HepG2 (cell line): Measurements from ENCODE around the gene NUP133. TPM values are rescaled to one million over a fixed set of nuclear protein-coding genes. Genes with fewer than 3 reads are reported as not detected.
A peak's percentile ranks its signal among the peaks of the same experiment; 100 is the strongest.

Experiments
- CHCHD3 ChIP-seq: sonication (generic); formaldehyde crosslinking; IDR thresholded peaks from 2 replicates; pipeline ENCODE4 v1.8.0; 2022; ENCODE audit warnings: mild to moderate bottlenecking, missing genetic modification reagents, moderate library complexity
- HNRNPK ChIP-seq: fragments of 200-400 bp; formaldehyde crosslinking; IDR thresholded peaks from 2 replicates; pipeline ENCODE4 v1.6.1; 2018; ENCODE audit warnings: low read length, low read depth, moderate library complexity, mild to moderate bottlenecking; ENCODE audit not compliant: poor library complexity, severe bottlenecking
- KDM1A ChIP-seq: IDR thresholded peaks from 2 replicates; pipeline ENCODE4 v1.6.1; 2016; ENCODE audit warnings: missing compliant biosample characterization
- NFIB ChIP-seq: sonication (generic); formaldehyde crosslinking; IDR thresholded peaks from 2 replicates; pipeline ENCODE4 v1.9.0; 2021; ENCODE audit warnings: missing genetic modification reagents, mild to moderate bottlenecking, borderline replicate concordance
- SMC3 ChIP-seq: IDR thresholded peaks from 2 replicates; pipeline ENCODE4 v1.6.1; 2011; ENCODE audit warnings: low read length, improper control_type of control experiment
- SOX13 ChIP-seq, 3 experiments: fragments of 450-650 bp in 1 of 3; sonication (generic) in 1 of 3; formaldehyde crosslinking in 1 of 3; IDR thresholded peaks in 2 of 3; conservative IDR thresholded peaks in 1 of 3; 2 replicates each; pipeline versions ENCODE4 v1.5.0 to v1.6.1; 2016 to 2020; ENCODE audit warnings: antibody characterized with exemption in 1 of 3, mild to moderate bottlenecking in 1 of 3, missing compliant biosample characterization in 1 of 3, missing genetic modification reagents in 1 of 3, moderate library complexity in 1 of 3
- ZBTB20 ChIP-seq: sonication (generic); formaldehyde crosslinking; IDR thresholded peaks from 2 replicates; pipeline ENCODE4 v1.8.1; 2023; ENCODE audit warnings: missing genetic modification reagents, low read depth, mild to moderate bottlenecking, borderline replicate concordance
- ZFP82 ChIP-seq: sonication (generic); formaldehyde crosslinking; IDR thresholded peaks from 2 replicates; pipeline ENCODE4 v1.5.1; 2020; ENCODE audit warnings: mild to moderate bottlenecking, missing genetic modification reagents, borderline replicate concordance
- ZNF24 ChIP-seq: fragments of 450-650 bp; IDR thresholded peaks from 2 replicates; pipeline ENCODE4 v1.6.1; 2017; ENCODE audit warnings: antibody characterized with exemption, mild to moderate bottlenecking
- ZNF251 ChIP-seq: sonication (generic); formaldehyde crosslinking; IDR thresholded peaks from 2 replicates; pipeline ENCODE4 v1.9.0; 2021; ENCODE audit warnings: mild to moderate bottlenecking, missing genetic modification reagents
- ZNF619 ChIP-seq: sonication (generic); formaldehyde crosslinking; IDR thresholded peaks from 2 replicates; pipeline ENCODE4 v1.4.0; 2020; ENCODE audit warnings: mild to moderate bottlenecking, missing genetic modification reagents
- ZNF766 ChIP-seq: sonication (generic); formaldehyde crosslinking; IDR thresholded peaks from 2 replicates; pipeline ENCODE4 v1.5.0; 2020; ENCODE audit warnings: missing genetic modification reagents, borderline replicate concordance
- ZSCAN31 ChIP-seq: sonication (generic); formaldehyde crosslinking; IDR thresholded peaks from 2 replicates; pipeline ENCODE4 v1.5.0; 2020; ENCODE audit warnings: low read depth, mild to moderate bottlenecking, missing genetic modification reagents
- ZSCAN9 ChIP-seq: IDR thresholded peaks from 2 replicates; pipeline ENCODE4 v1.6.1; 2016; ENCODE audit warnings: borderline replicate concordance
- polyA plus RNA-seq, 8 experiments: library from polyadenylated mRNA; depleted of rRNA in 3 of 8; stranded (reverse) in 7 of 8; unstranded in 1 of 8; fragments of >200 nt; fragmentation: Illumina TruSeq in 4 of 8; extraction: Trizol in 4 of 8; gene quantifications; 2 replicates each; pipeline versions ENCODE4 v1.2.1 to v1.2.3, GENCODE V29; 2011 to 2016; ENCODE audit warnings: low read depth in 4 of 8, missing spikeins in 1 of 8, mixed read lengths in 1 of 8; ENCODE audit not compliant: insufficient read depth in 1 of 8
- total RNA-seq, 5 experiments: library from RNA; depleted of rRNA; stranded (reverse); fragments of >200 nt; fragmentation: Illumina TruSeq; extraction: Trizol; gene quantifications; 2 replicates each; pipeline ENCODE4 v1.2.3, GENCODE V29; 2016; ENCODE audit warnings: low read depth in 1 of 5
- TF ChIP-seq, protein P1 (sequence below): sonication (generic); formaldehyde crosslinking; IDR thresholded peaks from 2 replicates; pipeline ENCODE4 v1.4.0; 2020; ENCODE audit warnings: mild to moderate bottlenecking, missing genetic modification reagents
- TF ChIP-seq, protein P2 (sequence below): sonication (generic); formaldehyde crosslinking; IDR thresholded peaks from 2 replicates; pipeline ENCODE4 v1.4.0; 2020; ENCODE audit warnings: missing genetic modification reagents, borderline replicate concordance
- TF ChIP-seq, protein P3 (sequence below): sonication (generic); formaldehyde crosslinking; IDR thresholded peaks from 2 replicates; pipeline ENCODE4 v1.4.0; 2020; ENCODE audit warnings: missing genetic modification reagents, borderline replicate concordance
- TF ChIP-seq, protein P4 (sequence below): sonication (generic); formaldehyde crosslinking; IDR thresholded peaks from 2 replicates; pipeline ENCODE4 v1.5.0; 2020; ENCODE audit warnings: missing genetic modification reagents

NUP133 gene
- total and polyA plus RNA-seq, 2 of the 13 experiments (the other 11 are each of a cell fraction or from before 2014, with no cell fraction given): 17.7 to 45.6 TPM

DNA sequence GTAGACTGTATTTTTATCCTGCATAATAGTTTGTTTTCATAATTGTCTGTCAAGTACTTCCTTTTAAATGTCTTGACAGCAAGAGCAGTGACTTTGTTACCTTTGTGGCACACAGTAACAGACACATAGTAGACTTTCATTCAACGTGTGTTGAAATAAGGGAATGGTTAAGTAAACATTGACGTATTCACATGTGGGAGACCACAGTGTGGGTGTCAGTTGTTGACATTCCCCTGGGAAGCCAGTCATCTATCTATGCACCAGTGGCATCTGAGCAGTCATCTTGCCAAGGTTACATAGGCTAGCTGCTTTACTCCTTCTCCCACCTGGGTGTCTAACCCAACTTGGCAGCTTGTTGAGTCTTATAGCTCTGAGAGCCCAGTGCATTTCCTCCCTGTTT is 1.4 kb upstream of the NUP133 start (continued):
- TF ChIP-seq NFIB (CRISPR knock-in tag): no peak
- TF ChIP-seq, protein P1, sequence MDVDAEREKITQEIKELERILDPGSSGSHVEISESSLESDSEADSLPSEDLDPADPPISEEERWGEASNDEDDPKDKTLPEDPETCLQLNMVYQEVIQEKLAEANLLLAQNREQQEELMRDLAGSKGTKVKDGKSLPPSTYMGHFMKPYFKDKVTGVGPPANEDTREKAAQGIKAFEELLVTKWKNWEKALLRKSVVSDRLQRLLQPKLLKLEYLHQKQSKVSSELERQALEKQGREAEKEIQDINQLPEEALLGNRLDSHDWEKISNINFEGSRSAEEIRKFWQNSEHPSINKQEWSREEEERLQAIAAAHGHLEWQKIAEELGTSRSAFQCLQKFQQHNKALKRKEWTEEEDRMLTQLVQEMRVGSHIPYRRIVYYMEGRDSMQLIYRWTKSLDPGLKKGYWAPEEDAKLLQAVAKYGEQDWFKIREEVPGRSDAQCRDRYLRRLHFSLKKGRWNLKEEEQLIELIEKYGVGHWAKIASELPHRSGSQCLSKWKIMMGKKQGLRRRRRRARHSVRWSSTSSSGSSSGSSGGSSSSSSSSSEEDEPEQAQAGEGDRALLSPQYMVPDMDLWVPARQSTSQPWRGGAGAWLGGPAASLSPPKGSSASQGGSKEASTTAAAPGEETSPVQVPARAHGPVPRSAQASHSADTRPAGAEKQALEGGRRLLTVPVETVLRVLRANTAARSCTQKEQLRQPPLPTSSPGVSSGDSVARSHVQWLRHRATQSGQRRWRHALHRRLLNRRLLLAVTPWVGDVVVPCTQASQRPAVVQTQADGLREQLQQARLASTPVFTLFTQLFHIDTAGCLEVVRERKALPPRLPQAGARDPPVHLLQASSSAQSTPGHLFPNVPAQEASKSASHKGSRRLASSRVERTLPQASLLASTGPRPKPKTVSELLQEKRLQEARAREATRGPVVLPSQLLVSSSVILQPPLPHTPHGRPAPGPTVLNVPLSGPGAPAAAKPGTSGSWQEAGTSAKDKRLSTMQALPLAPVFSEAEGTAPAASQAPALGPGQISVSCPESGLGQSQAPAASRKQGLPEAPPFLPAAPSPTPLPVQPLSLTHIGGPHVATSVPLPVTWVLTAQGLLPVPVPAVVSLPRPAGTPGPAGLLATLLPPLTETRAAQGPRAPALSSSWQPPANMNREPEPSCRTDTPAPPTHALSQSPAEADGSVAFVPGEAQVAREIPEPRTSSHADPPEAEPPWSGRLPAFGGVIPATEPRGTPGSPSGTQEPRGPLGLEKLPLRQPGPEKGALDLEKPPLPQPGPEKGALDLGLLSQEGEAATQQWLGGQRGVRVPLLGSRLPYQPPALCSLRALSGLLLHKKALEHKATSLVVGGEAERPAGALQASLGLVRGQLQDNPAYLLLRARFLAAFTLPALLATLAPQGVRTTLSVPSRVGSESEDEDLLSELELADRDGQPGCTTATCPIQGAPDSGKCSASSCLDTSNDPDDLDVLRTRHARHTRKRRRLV (CRISPR knock-in tag): no peak
- TF ChIP-seq ZNF251: no peak
- no peak for TF ChIP-seq ZNF619
- no peak for TF ChIP-seq KDM1A (CRISPR knock-in tag)
- TF ChIP-seq, protein P2, sequence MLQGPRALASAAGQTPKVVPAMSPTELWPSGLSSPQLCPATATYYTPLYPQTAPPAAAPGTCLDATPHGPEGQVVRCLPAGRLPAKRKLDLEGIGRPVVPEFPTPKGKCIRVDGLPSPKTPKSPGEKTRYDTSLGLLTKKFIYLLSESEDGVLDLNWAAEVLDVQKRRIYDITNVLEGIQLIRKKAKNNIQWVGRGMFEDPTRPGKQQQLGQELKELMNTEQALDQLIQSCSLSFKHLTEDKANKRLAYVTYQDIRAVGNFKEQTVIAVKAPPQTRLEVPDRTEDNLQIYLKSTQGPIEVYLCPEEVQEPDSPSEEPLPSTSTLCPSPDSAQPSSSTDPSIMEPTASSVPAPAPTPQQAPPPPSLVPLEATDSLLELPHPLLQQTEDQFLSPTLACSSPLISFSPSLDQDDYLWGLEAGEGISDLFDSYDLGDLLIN: no peak
- TF ChIP-seq, protein P3, sequence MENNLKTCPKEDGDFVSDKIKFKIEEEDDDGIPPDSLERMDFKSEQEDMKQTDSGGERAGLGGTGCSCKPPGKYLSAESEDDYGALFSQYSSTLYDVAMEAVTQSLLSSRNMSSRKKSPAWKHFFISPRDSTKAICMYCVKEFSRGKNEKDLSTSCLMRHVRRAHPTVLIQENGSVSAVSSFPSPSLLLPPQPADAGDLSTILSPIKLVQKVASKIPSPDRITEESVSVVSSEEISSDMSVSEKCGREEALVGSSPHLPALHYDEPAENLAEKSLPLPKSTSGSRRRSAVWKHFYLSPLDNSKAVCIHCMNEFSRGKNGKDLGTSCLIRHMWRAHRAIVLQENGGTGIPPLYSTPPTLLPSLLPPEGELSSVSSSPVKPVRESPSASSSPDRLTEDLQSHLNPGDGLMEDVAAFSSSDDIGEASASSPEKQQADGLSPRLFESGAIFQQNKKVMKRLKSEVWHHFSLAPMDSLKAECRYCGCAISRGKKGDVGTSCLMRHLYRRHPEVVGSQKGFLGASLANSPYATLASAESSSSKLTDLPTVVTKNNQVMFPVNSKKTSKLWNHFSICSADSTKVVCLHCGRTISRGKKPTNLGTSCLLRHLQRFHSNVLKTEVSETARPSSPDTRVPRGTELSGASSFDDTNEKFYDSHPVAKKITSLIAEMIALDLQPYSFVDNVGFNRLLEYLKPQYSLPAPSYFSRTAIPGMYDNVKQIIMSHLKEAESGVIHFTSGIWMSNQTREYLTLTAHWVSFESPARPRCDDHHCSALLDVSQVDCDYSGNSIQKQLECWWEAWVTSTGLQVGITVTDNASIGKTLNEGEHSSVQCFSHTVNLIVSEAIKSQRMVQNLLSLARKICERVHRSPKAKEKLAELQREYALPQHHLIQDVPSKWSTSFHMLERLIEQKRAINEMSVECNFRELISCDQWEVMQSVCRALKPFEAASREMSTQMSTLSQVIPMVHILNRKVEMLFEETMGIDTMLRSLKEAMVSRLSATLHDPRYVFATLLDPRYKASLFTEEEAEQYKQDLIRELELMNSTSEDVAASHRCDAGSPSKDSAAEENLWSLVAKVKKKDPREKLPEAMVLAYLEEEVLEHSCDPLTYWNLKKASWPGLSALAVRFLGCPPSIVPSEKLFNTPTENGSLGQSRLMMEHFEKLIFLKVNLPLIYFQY (CRISPR knock-in tag): no peak
- TF ChIP-seq HNRNPK: no peak
- TF ChIP-seq ZSCAN31 (CRISPR knock-in tag): no peak
- TF ChIP-seq ZSCAN9 (CRISPR knock-in tag): no peak
- no peak for TF ChIP-seq ZNF766 (CRISPR knock-in tag)
- TF ChIP-seq ZNF24: 0 out of 2 replicates have a peak, but pooled peaks have one; percentile 13
- no peak for TF ChIP-seq SOX13 (IDR thresholded peaks at IDR 0.05)
- peak in 1 of 2 experiments; percentile 72; a peak in 1 of 4 replicates for TF ChIP-seq SOX13 (CRISPR knock-in tag; conservative IDR thresholded peaks at IDR 0.05 in 1 of 2, IDR thresholded peaks at IDR 0.05 in 1 of 2)
- TF ChIP-seq CHCHD3 (CRISPR knock-in tag): no peak
- TF ChIP-seq ZFP82 (CRISPR knock-in tag): no peak
- TF ChIP-seq ZBTB20 (CRISPR knock-in tag): no peak; the same call in 1 of the 2 replicates
- TF ChIP-seq, protein P4, sequence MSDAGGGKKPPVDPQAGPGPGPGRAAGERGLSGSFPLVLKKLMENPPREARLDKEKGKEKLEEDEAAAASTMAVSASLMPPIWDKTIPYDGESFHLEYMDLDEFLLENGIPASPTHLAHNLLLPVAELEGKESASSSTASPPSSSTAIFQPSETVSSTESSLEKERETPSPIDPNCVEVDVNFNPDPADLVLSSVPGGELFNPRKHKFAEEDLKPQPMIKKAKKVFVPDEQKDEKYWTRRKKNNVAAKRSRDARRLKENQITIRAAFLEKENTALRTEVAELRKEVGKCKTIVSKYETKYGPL: no peak
- no peak for TF ChIP-seq SMC3
